GM21447 (cell line): ENCODE measurements around the gene BTBD9.

Experiments
- ATAC-seq: cut with Tn5 transposase; IDR thresholded peaks from one replicate; pipeline ENCODE4 v1.9.1; 2021; ENCODE audit not compliant: unreplicated experiment

The BTBD9 gene

GRCh38 chr6:38185244-38185643 lies 454.5 kb downstream of the BTBD9 start:
- no peak for ATAC-seq

GRCh38 chr6:38184585-38185080 lies 455.1 kb downstream of the BTBD9 start:
- ATAC-seq: no peak

- ATAC-seq: no peak
Observed at GRCh38 chr6:38183856-38184584, 455.7 kb downstream of the BTBD9 start.

GRCh38 chr6:38182426-38182825 lies 457.3 kb downstream of the BTBD9 start:
- no peak for ATAC-seq

GRCh38 chr6:38180586-38180985 lies 459.1 kb downstream of the BTBD9 start:
- ATAC-seq: no peak

- ATAC-seq: no peak
Observed at GRCh38 chr6:38179794-38180430, 459.8 kb downstream of the BTBD9 start.

- ATAC-seq: no peak
Observed at GRCh38 chr6:38179300-38179699, 460.4 kb downstream of the BTBD9 start.

- ATAC-seq: no peak
Observed at GRCh38 chr6:38178584-38178886, 461.2 kb downstream of the BTBD9 start.

- ATAC-seq: no peak
Observed at GRCh38 chr6:38177882-38178583, 461.7 kb downstream of the BTBD9 start.

- no peak for ATAC-seq
Observed at GRCh38 chr6:38176797-38177751, 462.7 kb downstream of the BTBD9 start.

- ATAC-seq: no peak
Observed at GRCh38 chr6:38175786-38176185, 463.9 kb downstream of the BTBD9 start.

GRCh38 chr6:38174806-38175495 lies 464.8 kb downstream of the BTBD9 start:
- ATAC-seq: no peak

GRCh38 chr6:38174315-38174714 lies 465.4 kb downstream of the BTBD9 start:
- ATAC-seq: no peak

- ATAC-seq: no peak
Observed at GRCh38 chr6:38173909-38174308, 465.8 kb downstream of the BTBD9 start.

GRCh38 chr6:38172739-38173410 lies 466.9 kb downstream of the BTBD9 start:
- ATAC-seq: no peak

GRCh38 chr6:38171997-38172738 lies 467.6 kb downstream of the BTBD9 start:
- ATAC-seq: no peak

GRCh38 chr6:38170666-38171355 lies 468.9 kb downstream of the BTBD9 start:
- no peak for ATAC-seq

- ATAC-seq: no peak
Observed at GRCh38 chr6:38169977-38170526, 469.7 kb downstream of the BTBD9 start.
